Brain pericyte (primary cell): ENCODE results near the gene NUDT3.
"Not testable (repeated sequence)": the region's sequence is repeated elsewhere in the genome, so short reads cannot be mapped to it uniquely, and the experiment has no call there.

Source experiments
- DNase-seq: peaks from one replicate; pipeline ENCODE4 v3.0.0-alpha.2; 2012; ENCODE audit warnings: low read depth, low spot score

The NUDT3 gene

GRCh38 chr6:34393191-34393965, 909 bp upstream of the NUDT3 start:
- DNase-seq, result no peak

GRCh38 chr6:34391786-34392496, 528 bp downstream of the NUDT3 start:
- DNase-seq, result no peak

DNA sequence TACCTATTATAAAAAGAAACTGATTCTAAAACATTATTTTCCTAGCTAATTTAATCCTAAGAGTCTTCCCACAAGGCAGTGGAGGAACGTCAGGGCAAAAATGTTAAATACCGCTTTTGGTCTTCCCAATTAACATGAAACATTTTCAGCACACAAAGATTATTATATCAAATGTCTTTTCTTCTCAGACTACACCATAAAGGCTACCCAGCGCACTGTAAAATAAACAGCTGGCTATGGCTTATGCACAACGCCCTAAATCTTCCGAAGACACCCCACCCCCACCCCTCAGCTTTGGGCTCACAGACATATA, 1.0 kb downstream of the NUDT3 start:
- DNase-seq, result no peak

DNA sequence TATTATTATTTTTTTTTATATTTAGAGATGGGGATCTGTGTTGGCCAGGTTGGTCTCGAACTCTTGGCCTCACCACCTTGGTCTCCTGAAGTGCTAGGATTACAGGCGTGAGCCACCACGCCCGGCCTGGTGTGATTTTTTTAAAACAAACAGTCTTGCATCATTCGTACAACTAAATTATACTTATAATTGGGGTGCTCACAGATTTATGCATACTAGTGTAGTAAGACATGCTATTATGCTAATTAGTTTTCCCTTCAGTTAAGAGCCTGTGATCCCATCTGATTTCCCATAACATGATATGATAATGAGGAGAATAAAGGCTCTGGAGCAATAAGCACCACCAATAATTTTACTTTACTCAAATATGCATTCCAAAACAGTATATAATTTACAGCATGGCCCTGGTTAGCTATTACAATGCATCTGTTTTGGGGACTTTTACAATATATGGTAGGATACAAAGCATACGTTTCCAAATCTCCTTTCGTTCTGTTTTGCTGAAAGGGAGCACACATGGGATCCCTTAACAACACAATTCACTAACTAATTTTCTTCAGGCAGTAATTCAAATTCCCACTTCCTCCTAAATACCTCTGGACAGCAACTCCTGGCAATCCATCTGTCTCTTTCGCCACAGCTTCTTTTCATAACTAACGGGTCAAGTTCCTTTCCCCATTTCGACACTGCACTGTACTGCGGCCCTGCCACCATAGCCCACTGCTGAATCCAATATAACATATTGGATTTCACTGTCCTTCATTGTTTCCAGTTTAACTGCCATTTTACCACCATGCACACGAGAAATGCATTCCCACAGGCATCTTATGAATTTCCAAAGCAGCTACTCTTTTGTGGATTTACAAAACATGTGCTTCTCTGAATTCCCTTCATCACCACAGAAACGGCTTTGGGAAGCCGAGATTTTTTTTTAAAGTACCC, 1.7 kb downstream of the NUDT3 start:
- DNase-seq, result no peak

GRCh38 chr6:34389034-34389433, 3.4 kb downstream of the NUDT3 start:
- no peak for DNase-seq

GRCh38 chr6:34388421-34388820, 4.0 kb downstream of the NUDT3 start:
- no peak for DNase-seq

GRCh38 chr6:34386316-34387137, 5.9 kb downstream of the NUDT3 start:
- DNase-seq, result peak; percentile 50

DNA sequence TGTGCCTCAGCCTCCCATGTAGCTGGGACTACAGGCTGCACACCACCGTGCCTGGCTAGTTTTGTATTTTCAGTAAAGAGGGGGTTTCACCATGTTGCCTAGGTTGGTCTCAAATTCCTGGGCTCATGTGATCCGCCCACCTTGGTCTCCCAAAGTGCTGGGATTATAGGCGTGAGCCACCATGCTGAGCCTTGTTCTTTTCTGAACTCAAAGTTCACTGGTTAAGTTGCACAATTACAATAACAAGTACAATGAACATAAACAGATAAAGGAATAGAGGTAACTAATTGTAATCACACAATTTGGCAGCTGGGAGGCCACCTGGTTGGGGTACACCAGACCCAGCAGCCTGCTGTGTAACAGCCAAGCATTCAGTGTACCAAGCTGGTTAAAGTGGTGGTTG, 6.7 kb downstream of the NUDT3 start:
- no peak for DNase-seq

DNA sequence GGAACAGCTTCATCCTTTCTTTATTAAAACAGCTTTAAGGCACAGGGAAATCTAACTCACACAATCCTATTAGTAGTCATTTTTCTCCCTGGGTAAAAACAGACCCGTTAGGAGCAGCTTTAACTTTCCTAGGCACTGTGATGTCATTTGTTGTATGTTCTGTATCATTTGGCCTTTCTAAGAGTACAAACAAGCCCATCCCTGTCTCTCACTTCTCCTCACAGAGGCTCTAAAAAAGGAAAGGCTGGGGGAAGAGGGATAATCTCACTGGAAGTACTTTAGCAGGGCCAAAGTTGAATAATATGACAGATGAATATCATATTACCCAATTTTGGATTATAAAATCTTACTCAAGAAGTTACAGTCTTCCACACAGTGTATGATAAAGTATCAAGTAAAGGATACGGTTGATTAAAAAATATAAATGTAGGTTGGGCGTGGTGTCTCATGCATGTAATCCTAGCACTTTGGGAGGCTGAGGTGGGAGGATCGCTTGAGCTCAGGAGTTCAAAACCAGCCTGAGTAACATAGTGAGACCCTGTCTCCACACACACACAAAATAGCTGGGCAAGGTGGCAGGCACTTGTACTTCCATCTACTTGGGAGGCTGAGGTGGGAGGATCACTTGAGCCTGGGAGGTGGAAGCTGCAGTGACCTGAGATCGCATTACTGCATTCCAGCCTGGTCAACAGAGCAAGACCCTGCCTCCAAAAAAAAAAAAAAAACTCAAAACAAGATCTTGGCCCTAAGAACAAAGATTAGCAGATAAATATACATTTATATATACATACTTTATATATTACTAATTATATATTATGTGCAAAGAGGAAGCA, 7.9 kb downstream of the NUDT3 start:
- DNase-seq, result no peak

- DNase-seq, result no peak
Observed at GRCh38 chr6:34383656-34384320, 8.7 kb downstream of the NUDT3 start.

DNA sequence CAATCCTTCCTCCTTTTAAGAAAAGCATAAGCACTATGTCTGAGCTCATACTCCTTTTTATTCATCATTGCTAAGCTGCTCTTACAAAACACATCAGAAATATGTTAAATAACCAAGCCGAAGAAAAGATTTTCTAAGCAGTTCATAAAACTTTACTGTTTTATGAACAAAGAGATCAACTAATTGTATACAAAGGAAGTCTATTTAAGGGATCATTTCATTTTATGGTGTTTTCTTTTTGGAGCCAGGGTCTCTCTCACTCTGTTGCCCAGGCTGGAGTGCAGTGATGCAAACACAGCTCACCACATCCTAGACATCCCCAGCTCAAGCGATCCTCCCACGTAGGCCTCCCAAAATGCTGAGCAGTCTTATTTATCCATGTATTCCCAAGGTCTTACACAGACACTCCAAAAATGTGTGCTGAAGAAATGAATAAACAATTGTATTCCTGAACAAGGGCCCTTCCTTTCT, 9.3 kb downstream of the NUDT3 start:
- DNase-seq, result no peak

- no peak for DNase-seq
Observed at GRCh38 chr6:34381081-34381480, 11.4 kb downstream of the NUDT3 start.

GRCh38 chr6:34378470-34378869, 14.0 kb downstream of the NUDT3 start:
- no peak for DNase-seq

GRCh38 chr6:34377984-34378383, 14.5 kb downstream of the NUDT3 start:
- DNase-seq, result no peak

DNA sequence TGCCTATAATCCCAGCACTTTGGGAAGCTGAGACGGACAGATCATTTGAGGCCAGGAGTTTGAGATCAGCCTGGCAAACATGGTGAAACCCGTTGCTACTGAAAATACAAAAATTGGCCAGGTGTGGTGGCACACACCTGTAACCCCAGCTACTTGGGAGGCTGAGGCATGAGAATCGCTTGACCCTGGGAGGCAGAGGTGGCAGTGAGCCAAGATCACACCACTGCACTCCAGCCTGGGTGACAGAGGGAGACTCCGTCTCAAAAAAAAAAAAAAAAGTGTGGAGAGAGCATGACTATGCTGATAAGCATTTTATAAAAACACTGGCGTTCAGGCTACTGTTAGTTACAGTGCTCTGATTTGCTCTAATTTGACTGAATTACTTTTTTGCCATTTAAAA, 14.9 kb downstream of the NUDT3 start:
- not testable (repeated sequence) for DNase-seq

DNA sequence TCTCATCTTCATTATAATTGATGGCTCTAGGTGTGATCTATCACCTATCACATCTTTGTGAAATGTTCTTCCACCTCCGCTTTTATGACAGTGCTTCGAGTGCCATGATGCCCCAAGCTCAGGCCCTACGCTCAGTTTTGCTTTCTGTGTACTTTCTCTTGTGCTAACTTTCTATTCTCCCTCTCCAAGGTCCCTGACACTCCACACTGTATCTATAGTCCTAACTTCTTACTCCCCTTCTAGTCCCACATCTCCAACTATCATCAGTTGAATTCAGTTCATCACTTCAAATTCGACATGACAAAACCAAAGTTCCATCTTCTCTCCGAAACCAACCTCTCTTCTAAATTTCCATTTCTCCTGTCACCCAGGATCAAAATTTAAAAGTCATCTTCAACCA, 16.6 kb downstream of the NUDT3 start:
- no peak for DNase-seq

DNA sequence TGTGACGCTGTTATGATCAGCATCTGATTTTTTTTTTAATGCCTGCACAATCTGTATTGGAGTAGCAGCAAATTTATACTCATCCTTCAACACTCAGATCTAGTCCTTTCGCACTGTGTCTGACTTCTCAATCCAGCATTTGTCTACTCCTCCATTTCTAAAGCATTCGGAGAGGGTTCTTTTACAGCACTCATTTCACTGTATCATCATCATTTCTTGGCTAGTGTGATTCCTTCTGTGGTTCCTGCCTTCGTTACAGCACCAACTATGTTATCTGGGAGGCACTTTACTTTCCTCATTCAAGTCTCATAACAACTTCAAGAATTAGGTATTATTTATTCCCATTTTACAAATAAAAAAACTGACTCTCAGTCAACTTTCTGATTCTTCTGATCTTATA, 18.0 kb downstream of the NUDT3 start:
- DNase-seq, result no peak

DNA sequence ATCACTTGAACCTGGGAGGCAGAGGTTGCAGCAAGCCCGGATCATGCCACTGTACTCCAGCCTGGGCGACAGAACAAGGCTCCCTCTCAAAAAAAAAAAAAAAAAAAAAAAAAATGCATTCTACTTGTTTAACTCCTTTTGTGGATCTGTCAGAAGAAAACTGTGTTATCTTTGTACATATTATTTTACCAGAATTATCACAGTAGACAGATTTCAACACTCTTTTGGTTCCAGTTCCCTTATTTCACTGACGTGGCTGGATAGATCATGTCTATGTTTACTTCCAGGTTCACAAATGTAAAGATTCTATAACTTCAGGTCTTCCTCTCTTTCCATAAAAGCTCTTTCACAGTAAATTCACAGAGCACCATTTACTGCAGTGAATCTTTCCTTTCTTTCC, 18.4 kb downstream of the NUDT3 start:
- no peak for DNase-seq

- DNase-seq, result no peak
Observed at GRCh38 chr6:34373511-34373910, 19.0 kb downstream of the NUDT3 start.

- not testable (repeated sequence) for DNase-seq
Observed at GRCh38 chr6:34371865-34372264, 20.6 kb downstream of the NUDT3 start.
